HG03064 (cell line): ENCODE data around the gene KCNK17.
"Not testable (repeated sequence)": the region's sequence is repeated elsewhere in the genome, so short reads cannot be mapped to it uniquely, and the experiment has no call there.

ENCODE experiments used
- ATAC-seq: cut with Tn5 transposase; IDR thresholded peaks from one replicate; pipeline ENCODE4 v1.9.1; 2021; ENCODE audit warnings: low read depth; ENCODE audit not compliant: unreplicated experiment

The KCNK17 gene

GRCh38 chr6:39303425-39304153 lies 10.6 kb downstream of the KCNK17 start:
- no peak for ATAC-seq

GRCh38 chr6:39302669-39303424 lies 11.4 kb downstream of the KCNK17 start:
- no peak for ATAC-seq

GRCh38 chr6:39302011-39302410 lies 12.2 kb downstream of the KCNK17 start:
- ATAC-seq: no peak

- no peak for ATAC-seq
These were observed 12.6 kb downstream of the KCNK17 start for GRCh38 chr6:39301606-39302005.

GRCh38 chr6:39300739-39301138 lies 13.5 kb downstream of the KCNK17 start:
- ATAC-seq: no peak

- no peak for ATAC-seq
These were observed 16.2 kb downstream of the KCNK17 start for GRCh38 chr6:39298061-39298460.

GRCh38 chr6:39296745-39297640 lies 17.2 kb downstream of the KCNK17 start:
- no peak for ATAC-seq

- no peak for ATAC-seq
These were observed 18.6 kb downstream of the KCNK17 start for GRCh38 chr6:39295611-39296011.

GRCh38 chr6:39294899-39295298 lies 19.3 kb downstream of the KCNK17 start:
- ATAC-seq: no peak

GRCh38 chr6:39294133-39294532 lies 20.1 kb downstream of the KCNK17 start:
- no peak for ATAC-seq

GRCh38 chr6:39292637-39293036 lies 21.6 kb downstream of the KCNK17 start:
- no peak for ATAC-seq

- ATAC-seq: no peak
These were observed 24.7 kb downstream of the KCNK17 start for GRCh38 chr6:39289490-39289889.

- no peak for ATAC-seq
These were observed 26.6 kb downstream of the KCNK17 start for GRCh38 chr6:39287601-39288000.

GRCh38 chr6:39286596-39286995 lies 27.6 kb downstream of the KCNK17 start:
- ATAC-seq: not testable (repeated sequence)

GRCh38 chr6:39282774-39283173 lies 31.4 kb downstream of the KCNK17 start:
- ATAC-seq: no peak

- ATAC-seq: no peak
These were observed 32.8 kb downstream of the KCNK17 start for GRCh38 chr6:39281312-39281980.

- ATAC-seq: no peak
These were observed 33.9 kb downstream of the KCNK17 start for GRCh38 chr6:39280247-39280731.

- no peak for ATAC-seq
These were observed 34.7 kb downstream of the KCNK17 start for GRCh38 chr6:39279539-39279938.

GRCh38 chr6:39276379-39276995 lies 37.7 kb downstream of the KCNK17 start:
- ATAC-seq: no peak

GRCh38 chr6:39274903-39275302 lies 39.3 kb downstream of the KCNK17 start:
- ATAC-seq: no peak
